Ishikawa (cell line): ENCODE results near the gene UBIAD1.

Source experiments
- CEBPB ChIP-seq: IDR thresholded peaks from 2 replicates; pipeline ENCODE4 v1.6.1; 2012
- CREB1 ChIP-seq: IDR thresholded peaks from 2 replicates; pipeline ENCODE4 v1.6.1; 2012; ENCODE audit warnings: low read depth
- EP300 ChIP-seq: IDR thresholded peaks from 2 replicates; pipeline ENCODE4 v1.6.1; 2012; ENCODE audit warnings: borderline replicate concordance
- FOXM1 ChIP-seq: IDR thresholded peaks from 2 replicates; pipeline ENCODE4 v1.6.1; 2012; ENCODE audit warnings: low read depth, borderline replicate concordance
- NFIC ChIP-seq: IDR thresholded peaks from 2 replicates; pipeline ENCODE4 v1.6.1; 2012
- RAD21 ChIP-seq: IDR thresholded peaks from 2 replicates; pipeline ENCODE4 v1.6.1; 2012; ENCODE audit warnings: low read depth
- TAF1 ChIP-seq: IDR thresholded peaks from 2 replicates; pipeline ENCODE4 v1.6.1; 2012; ENCODE audit warnings: low read depth, mild to moderate bottlenecking
- TEAD4 ChIP-seq: IDR thresholded peaks from 2 replicates; pipeline ENCODE4 v1.6.1; 2012
- YY1 ChIP-seq: IDR thresholded peaks from 2 replicates; pipeline ENCODE4 v1.6.1; 2012; ENCODE audit warnings: low read depth
- TF ChIP-seq, protein P1 (sequence below): IDR thresholded peaks from 2 replicates; pipeline ENCODE4 v1.6.1; 2012; ENCODE audit warnings: low read depth, mild to moderate bottlenecking
- TF ChIP-seq, protein P2 (sequence below): IDR thresholded peaks from 2 replicates; pipeline ENCODE4 v1.6.1; 2012

DNA sequence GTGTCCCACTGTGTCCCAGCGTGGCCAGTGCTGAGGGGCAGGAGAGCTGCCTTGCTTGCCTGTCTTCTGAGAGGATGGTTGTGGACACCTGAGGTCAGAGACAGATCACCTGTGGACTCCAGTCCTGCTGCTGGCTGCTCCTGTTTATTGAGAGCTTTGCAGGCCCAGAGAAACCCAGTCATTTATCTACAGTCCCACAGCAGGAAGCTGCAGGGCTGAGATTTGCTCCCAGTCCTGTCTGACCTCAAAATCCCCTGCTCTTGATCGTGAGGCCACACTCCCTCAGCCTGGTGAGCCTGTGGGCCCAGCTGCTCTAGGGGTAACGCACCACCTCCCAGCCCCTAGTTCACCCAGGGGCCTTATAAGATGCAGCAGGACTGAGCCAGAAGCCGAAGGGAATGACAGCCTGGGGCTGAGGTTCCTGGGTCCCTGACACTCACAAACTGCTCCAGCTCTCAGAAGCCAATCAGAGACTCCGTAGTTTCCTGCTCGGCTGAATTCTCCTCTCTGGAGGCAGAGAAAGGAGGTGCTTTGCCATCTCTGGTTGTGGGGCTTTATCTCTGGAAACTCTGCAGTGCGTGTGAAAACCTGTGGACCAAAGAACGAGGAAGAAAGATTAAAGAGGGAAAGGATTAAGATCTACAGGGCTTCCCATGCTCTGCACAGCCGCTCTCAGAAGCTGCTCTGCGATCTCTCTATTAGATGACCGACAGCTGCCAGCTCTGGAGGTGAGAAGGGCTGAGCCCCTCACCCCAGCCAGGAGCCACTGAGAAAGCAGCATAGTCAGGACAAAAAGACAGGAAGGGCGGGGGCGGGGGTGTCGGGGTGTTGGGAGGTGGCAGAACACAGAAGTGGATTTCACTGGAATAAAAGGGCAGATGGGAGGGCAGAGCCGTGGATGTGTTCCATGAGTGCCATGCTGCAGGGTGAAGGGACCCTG lies 39.1 kb downstream of the UBIAD1 start:
- no peak for TF ChIP-seq CEBPB
- no peak for TF ChIP-seq EP300
- no peak for TF ChIP-seq NFIC
- no peak for TF ChIP-seq YY1
- TF ChIP-seq TAF1, result no peak
- no peak for TF ChIP-seq TEAD4
- TF ChIP-seq, protein P1, sequence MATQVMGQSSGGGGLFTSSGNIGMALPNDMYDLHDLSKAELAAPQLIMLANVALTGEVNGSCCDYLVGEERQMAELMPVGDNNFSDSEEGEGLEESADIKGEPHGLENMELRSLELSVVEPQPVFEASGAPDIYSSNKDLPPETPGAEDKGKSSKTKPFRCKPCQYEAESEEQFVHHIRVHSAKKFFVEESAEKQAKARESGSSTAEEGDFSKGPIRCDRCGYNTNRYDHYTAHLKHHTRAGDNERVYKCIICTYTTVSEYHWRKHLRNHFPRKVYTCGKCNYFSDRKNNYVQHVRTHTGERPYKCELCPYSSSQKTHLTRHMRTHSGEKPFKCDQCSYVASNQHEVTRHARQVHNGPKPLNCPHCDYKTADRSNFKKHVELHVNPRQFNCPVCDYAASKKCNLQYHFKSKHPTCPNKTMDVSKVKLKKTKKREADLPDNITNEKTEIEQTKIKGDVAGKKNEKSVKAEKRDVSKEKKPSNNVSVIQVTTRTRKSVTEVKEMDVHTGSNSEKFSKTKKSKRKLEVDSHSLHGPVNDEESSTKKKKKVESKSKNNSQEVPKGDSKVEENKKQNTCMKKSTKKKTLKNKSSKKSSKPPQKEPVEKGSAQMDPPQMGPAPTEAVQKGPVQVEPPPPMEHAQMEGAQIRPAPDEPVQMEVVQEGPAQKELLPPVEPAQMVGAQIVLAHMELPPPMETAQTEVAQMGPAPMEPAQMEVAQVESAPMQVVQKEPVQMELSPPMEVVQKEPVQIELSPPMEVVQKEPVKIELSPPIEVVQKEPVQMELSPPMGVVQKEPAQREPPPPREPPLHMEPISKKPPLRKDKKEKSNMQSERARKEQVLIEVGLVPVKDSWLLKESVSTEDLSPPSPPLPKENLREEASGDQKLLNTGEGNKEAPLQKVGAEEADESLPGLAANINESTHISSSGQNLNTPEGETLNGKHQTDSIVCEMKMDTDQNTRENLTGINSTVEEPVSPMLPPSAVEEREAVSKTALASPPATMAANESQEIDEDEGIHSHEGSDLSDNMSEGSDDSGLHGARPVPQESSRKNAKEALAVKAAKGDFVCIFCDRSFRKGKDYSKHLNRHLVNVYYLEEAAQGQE, result no peak
- no peak for TF ChIP-seq RAD21
- TF ChIP-seq, protein P2, sequence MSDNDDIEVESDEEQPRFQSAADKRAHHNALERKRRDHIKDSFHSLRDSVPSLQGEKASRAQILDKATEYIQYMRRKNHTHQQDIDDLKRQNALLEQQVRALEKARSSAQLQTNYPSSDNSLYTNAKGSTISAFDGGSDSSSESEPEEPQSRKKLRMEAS, result no peak
- no peak for TF ChIP-seq FOXM1
- TF ChIP-seq CREB1, result no peak
